ENCODE data around the gene SLC46A1. TPM values are rescaled to one million over a fixed set of nuclear protein-coding genes. Genes with fewer than 3 reads are reported as not detected.

The SLC46A1 gene
- polyA plus RNA-seq, 1 donor (not counting 4 experiments of a cell fraction or from before 2014, with no cell fraction given) = 1.9 TPM

DNA sequence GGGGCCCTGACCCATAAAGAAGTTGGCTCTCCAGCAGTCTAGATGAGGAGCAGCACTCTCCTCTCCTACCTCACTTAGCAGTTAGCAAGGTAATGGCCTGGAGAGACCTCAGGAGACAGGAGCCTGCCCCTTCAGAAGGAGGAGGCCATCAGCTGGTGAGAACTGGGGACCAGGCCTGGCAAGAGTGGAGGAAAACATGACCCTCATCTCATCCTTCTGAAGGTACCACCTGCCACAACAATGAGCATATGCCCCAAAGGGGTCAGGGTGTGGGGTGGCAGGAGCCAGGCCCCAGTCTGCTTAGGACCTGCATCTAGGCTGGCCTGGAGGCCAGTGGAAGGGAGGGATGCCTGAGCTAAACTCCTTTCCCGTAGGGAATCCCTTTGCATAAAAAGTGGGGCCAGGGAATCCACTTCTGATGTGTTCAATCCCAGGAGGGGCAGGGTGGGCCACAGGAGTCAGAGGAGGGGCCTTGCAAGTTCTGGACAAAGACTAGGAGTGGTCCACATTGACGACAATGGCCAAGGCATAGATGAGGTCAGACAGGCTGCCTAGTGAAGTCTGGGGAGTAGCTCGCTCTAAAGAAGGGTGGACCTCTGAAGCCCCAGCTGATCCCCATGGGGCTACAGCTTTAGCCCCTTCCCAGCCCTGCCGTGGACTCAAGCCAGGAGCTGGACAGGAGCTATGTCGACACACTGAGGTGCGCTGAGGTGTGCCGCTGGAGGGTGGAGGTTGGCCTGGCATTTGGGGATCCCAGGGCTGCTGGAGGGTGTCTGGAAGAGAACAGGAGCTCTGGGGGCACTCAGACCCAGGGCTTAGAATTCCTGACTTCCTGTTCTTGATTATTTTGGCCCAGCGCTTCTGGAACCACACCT lies 42.0 kb downstream of the SLC46A1 start:
- DNase-seq (ENCODE audit: low read depth, low spot score) (no peak), FAIRE-seq (no peak)
- no peaks in the 10 kb centered on the region for H4K20me1 ChIP-seq (ENCODE audit: control insufficient read depth, extremely low read depth, insufficient read depth, low read length)
- no peaks in the 10 kb centered on the region for H3K9me1 ChIP-seq (ENCODE audit: control insufficient read depth, extremely low read depth, insufficient read depth, low read length)
- no peak overlapping the region for H3K27ac ChIP-seq (ENCODE audit: control insufficient read depth, insufficient read depth, low read length)
- H3K27me3 ChIP-seq (ENCODE audit: control insufficient read depth, extremely low read depth, insufficient read depth, low read length) = no peaks in the 10 kb centered on the region
- peaks cover 15 to 31% of the 10 kb centered on the region in 2 experiments for H3K36me3 ChIP-seq (ENCODE audit: control insufficient read depth in 2 of 2, extremely low read depth in 1 of 2, insufficient read depth in 2 of 2, low read length in 2 of 2)
- H3K4me1 ChIP-seq (ENCODE audit: control insufficient read depth, extremely low read depth, insufficient read depth, low read length) = no peaks in the 10 kb centered on the region
- H3K79me2 ChIP-seq (ENCODE audit: control insufficient read depth, insufficient read depth, low read length) = peaks cover 2% of the 10 kb centered on the region
- H3K4me2 ChIP-seq (ENCODE audit: control insufficient read depth, extremely low read depth, insufficient read depth, low read depth, low read length) = no peak overlapping the region
- H2AFZ ChIP-seq (ENCODE audit: control insufficient read depth, low read length) = no peak overlapping the region
- dilution Hi-C loops (cut with MboI; ENCODE audit: extremely low pct_ligation_motif_present, low sequenced_read_pairs) = no loop called here
- H3K4me3 ChIP-seq (ENCODE audit: control insufficient read depth in 2 of 3, extremely low read depth in 1 of 3, insufficient read depth in 2 of 3, low read depth in 1 of 3, low read length in 3 of 3) = no peak overlapping the region
- TF ChIP-seq EZH2 (IDR thresholded peaks at IDR 0.05; ENCODE audit: low read length) (no peak), CTCF (optimal IDR thresholded peaks at IDR 0.05 in 1 of 3, IDR thresholded peaks at IDR 0.05 in 1 of 3, conservative IDR thresholded peaks at IDR 0.05 in 1 of 3; ENCODE audit: extremely low read depth in 1 of 3, insufficient read depth in 2 of 3, low read length in 3 of 3) (no peak)
- H3K9me3 ChIP-seq (ENCODE audit: control insufficient read depth, low read depth, low read length) = no peaks in the 10 kb centered on the region
- no peak overlapping the region for H3K9ac ChIP-seq (ENCODE audit: control insufficient read depth, extremely low read depth, insufficient read depth, low read length)

DNA sequence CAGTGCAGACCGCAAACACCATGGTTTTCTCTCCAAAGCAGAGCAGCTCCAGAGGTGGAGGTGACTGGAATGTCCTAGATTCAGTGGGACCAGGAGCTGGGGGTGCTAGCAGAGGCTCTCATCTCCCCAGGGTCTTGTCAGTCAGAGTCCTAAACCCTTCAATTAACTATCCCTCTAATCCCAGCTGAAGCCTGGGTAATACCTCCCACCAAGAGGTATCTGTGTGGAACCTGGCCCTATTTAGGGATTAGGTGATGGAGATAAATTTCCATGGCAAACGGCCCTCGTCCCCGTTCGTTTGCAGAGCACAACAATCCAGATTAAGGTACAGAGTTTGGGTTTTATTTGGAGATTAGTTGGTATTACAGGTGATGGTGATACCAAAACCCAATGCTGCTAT lies 42.8 kb downstream of the SLC46A1 start:
- Histone ChIP-seq H3K4me3 (ENCODE audit: control insufficient read depth in 2 of 3, extremely low read depth in 1 of 3, insufficient read depth in 2 of 3, low read depth in 1 of 3, low read length in 3 of 3) (no peak overlapping the region), H3K9me3 (ENCODE audit: control insufficient read depth, low read depth, low read length) (no peaks in the 10 kb centered on the region), H3K79me2 (ENCODE audit: control insufficient read depth, insufficient read depth, low read length) (peaks cover 8% of the 10 kb centered on the region), H3K27ac (ENCODE audit: control insufficient read depth, insufficient read depth, low read length) (no peak overlapping the region), H3K9me1 (ENCODE audit: control insufficient read depth, extremely low read depth, insufficient read depth, low read length) (no peaks in the 10 kb centered on the region), H3K9ac (ENCODE audit: control insufficient read depth, extremely low read depth, insufficient read depth, low read length) (no peak overlapping the region), H3K36me3 (ENCODE audit: control insufficient read depth in 2 of 2, extremely low read depth in 1 of 2, insufficient read depth in 2 of 2, low read length in 2 of 2) (peaks cover 15 to 31% of the 10 kb centered on the region in 2 experiments), H3K4me1 (ENCODE audit: control insufficient read depth, extremely low read depth, insufficient read depth, low read length) (peaks cover 5% of the 10 kb centered on the region), H2AFZ (ENCODE audit: control insufficient read depth, low read length) (no peak overlapping the region), H4K20me1 (ENCODE audit: control insufficient read depth, extremely low read depth, insufficient read depth, low read length) (no peaks in the 10 kb centered on the region), H3K27me3 (ENCODE audit: control insufficient read depth, extremely low read depth, insufficient read depth, low read length) (no peaks in the 10 kb centered on the region), H3K4me2 (ENCODE audit: control insufficient read depth, extremely low read depth, insufficient read depth, low read depth, low read length) (no peak overlapping the region)
- dilution Hi-C loops (cut with MboI; ENCODE audit: extremely low pct_ligation_motif_present, low sequenced_read_pairs) = no loop called here
- FAIRE-seq (no peak), DNase-seq (ENCODE audit: low read depth, low spot score) (no peak)
- no peak for TF ChIP-seq CTCF (optimal IDR thresholded peaks at IDR 0.05 in 1 of 3, IDR thresholded peaks at IDR 0.05 in 1 of 3, conservative IDR thresholded peaks at IDR 0.05 in 1 of 3; ENCODE audit: extremely low read depth in 1 of 3, insufficient read depth in 2 of 3, low read length in 3 of 3)
- no peak for TF ChIP-seq EZH2 (IDR thresholded peaks at IDR 0.05; ENCODE audit: low read length)
